NCI-H187 treated with DMSO at 0.1 percent for 48 hours (cell line): ENCODE results near the gene MED1.
"Not testable (repeated sequence)": the region's sequence is repeated elsewhere in the genome, so short reads cannot be mapped to it uniquely, and the experiment has no call there.

ENCODE experiments used
- DNase-seq: peaks from one replicate; lab custom pipeline; 2025; lab: John Stamatoyannopoulos, UW

The MED1 gene

GRCh38 chr17:39450847-39451581 is at the start of gene MED1:
Gene MED1, minus strand, starts transcription at chr17:39451263. Its CDS starts 201 bp downstream, at chr17:39451062.
- peak; percentile 93 for DNase-seq

- not testable (repeated sequence) for DNase-seq
Observed at GRCh38 chr17:39496921-39497320, 45.9 kb upstream of the MED1 start.

- DNase-seq = no peak
Observed at GRCh38 chr17:39487946-39488345, 36.9 kb upstream of the MED1 start.

GRCh38 chr17:39487490-39487889 is 36.4 kb upstream of the MED1 start:
- DNase-seq = not testable (repeated sequence)

- DNase-seq = no peak
Observed at GRCh38 chr17:39486242-39486641, 35.2 kb upstream of the MED1 start.

GRCh38 chr17:39485555-39485954 is 34.5 kb upstream of the MED1 start:
- DNase-seq = no peak

GRCh38 chr17:39484178-39484577 is 33.1 kb upstream of the MED1 start:
- DNase-seq = no peak

- DNase-seq = no peak
Observed at GRCh38 chr17:39483506-39483905, 32.4 kb upstream of the MED1 start.

GRCh38 chr17:39479631-39480030 is 28.6 kb upstream of the MED1 start:
- not testable (repeated sequence) for DNase-seq

GRCh38 chr17:39473310-39473709 is 22.2 kb upstream of the MED1 start:
- DNase-seq = no peak

- not testable (repeated sequence) for DNase-seq
Observed at GRCh38 chr17:39468610-39469009, 17.5 kb upstream of the MED1 start.

GRCh38 chr17:39464639-39465181 is 13.6 kb upstream of the MED1 start:
- DNase-seq = not testable (repeated sequence)

- DNase-seq = no peak
Observed at GRCh38 chr17:39462631-39463375, 11.7 kb upstream of the MED1 start.

- DNase-seq = no peak
Observed at GRCh38 chr17:39461926-39462569, 11.0 kb upstream of the MED1 start.

GRCh38 chr17:39461113-39461925 is 10.3 kb upstream of the MED1 start, which contains the start of gene CDK12:
Gene CDK12, plus strand, starts transcription at chr17:39461486. Its CDS starts 586 bp downstream, at chr17:39462072.
- DNase-seq = peak; percentile 89

GRCh38 chr17:39455919-39456318 is 4.9 kb upstream of the MED1 start:
- no peak for DNase-seq

GRCh38 chr17:39450051-39450450 is 1.0 kb downstream of the MED1 start:
- no peak for DNase-seq

- DNase-seq = no peak
Observed at GRCh38 chr17:39447561-39447960, 3.5 kb downstream of the MED1 start.

- no peak for DNase-seq
Observed at GRCh38 chr17:39443326-39443725, 7.7 kb downstream of the MED1 start.

- DNase-seq = not testable (repeated sequence)
Observed at GRCh38 chr17:39439868-39440267, 11.2 kb downstream of the MED1 start.

- no peak for DNase-seq
Observed at GRCh38 chr17:39429600-39429999, 21.5 kb downstream of the MED1 start.

- DNase-seq = no peak
Observed at GRCh38 chr17:39416141-39416540, 34.9 kb downstream of the MED1 start.
